Right cardiac atrium (tissue), 5 donors: ENCODE data around the gene ZMIZ2. TPM values are rescaled to one million over a fixed set of nuclear protein-coding genes. Genes with fewer than 3 reads are reported as not detected.

Experiments used
- ATAC-seq, 2 donors: fragments of 200-7000 bp; cut with Tn5 transposase; one replicate each; pipeline versions ENCODE4 v1.8.0 to v1.9.1; 2020; ENCODE audit warnings: moderate library complexity in 2 of 2, mild to moderate bottlenecking in 1 of 2
- DNase-seq, 3 donors: peaks; one replicate each; pipeline ENCODE4 v3.0.0-alpha.2; 2020
- H3K27ac ChIP-seq: one replicate; pipeline ENCODE4 v1.5.1; 2013; ENCODE audit warnings: mild to moderate bottlenecking, low read length, control low read depth, moderate library complexity
- H3K27me3 ChIP-seq: one replicate; pipeline ENCODE4 v1.6.1; 2013; ENCODE audit not compliant: control insufficient read depth, insufficient read depth
- H3K4me1 ChIP-seq: one replicate; pipeline ENCODE4 v1.6.1; 2013; ENCODE audit warnings: low read length; ENCODE audit not compliant: control insufficient read depth, insufficient read depth
- H3K4me3 ChIP-seq: one replicate; pipeline ENCODE4 v1.5.1; 2013; ENCODE audit warnings: low read length, control low read depth
- H3K9me3 ChIP-seq: one replicate; pipeline ENCODE4 v1.6.1; 2013; ENCODE audit warnings: low read length; ENCODE audit not compliant: control insufficient read depth
- WGBS: extraction: QIAGEN DNeasy Blood & Tissue Kit; methylation state at CpG from one replicate; pipeline ENCODE4 v1.1.7; 2013; 5-methylcytosine and 5-hydroxymethylcytosine counted together
- intact Hi-C, 4 donors: fragments of 100-400 bp; cut with DNase I; formaldehyde crosslinking; loops; one replicate each; pipeline versions ENCODE4 v1.11.0 to v1.14.0; 2022 to 2023
- polyA plus RNA-seq: library from polyadenylated mRNA; stranded (reverse); fragments of 200-250 nt; gene quantifications from one replicate; pipeline ENCODE4 v1.2.3, GENCODE V29; 2013
- total RNA-seq, 4 donors: library from RNA; stranded (reverse); fragmentation: NEBNext Ultra II Directional; extraction: Animal tissue kit (Norgen Biotek cat#: 25700); gene quantifications; one replicate each; pipeline ENCODE4 v1.2.1, GENCODE V29; 2021
- donor health status: healthy with polysubstance abuse.
- donor health status: DM: no; HTN: yes; CAD: no.
- donor health status: DM: no; HTN: no; CAD: no.
- donor health status: DM: no; HTN: yes; CAD: no; lungs with severe emphysema.
- donor health status: DM: yes; HTN: yes; CAD: no.

ZMIZ2 gene
- total and polyA plus RNA-seq, 5 donors = 36.3 to 61.6 (median 49.0) TPM

- H3K4me3 ChIP-seq = no peak overlapping the region
- DNase-seq (peak; percentile 80 to 95 (median 95)), ATAC-seq (peak; percentile 52 to 84)
- intact Hi-C loops = loop anchor here in 1 of 4 donors (10.0 kb wide), 1 partner anchor 173 kb away; the partner anchor contains the start of gene TMED4
- WGBS = 42% methylated on average over 10 of the region's 10 CpGs
- H3K4me1 ChIP-seq = peaks cover 23% of the 10 kb centered on the region
- H3K27me3 ChIP-seq = no peaks in the 10 kb centered on the region
- no peak overlapping the region for H3K27ac ChIP-seq
- H3K9me3 ChIP-seq = no peaks in the 10 kb centered on the region
These were observed 8.7 kb downstream of the ZMIZ2 start for GRCh38 chr7:44757311-44757710.

DNA sequence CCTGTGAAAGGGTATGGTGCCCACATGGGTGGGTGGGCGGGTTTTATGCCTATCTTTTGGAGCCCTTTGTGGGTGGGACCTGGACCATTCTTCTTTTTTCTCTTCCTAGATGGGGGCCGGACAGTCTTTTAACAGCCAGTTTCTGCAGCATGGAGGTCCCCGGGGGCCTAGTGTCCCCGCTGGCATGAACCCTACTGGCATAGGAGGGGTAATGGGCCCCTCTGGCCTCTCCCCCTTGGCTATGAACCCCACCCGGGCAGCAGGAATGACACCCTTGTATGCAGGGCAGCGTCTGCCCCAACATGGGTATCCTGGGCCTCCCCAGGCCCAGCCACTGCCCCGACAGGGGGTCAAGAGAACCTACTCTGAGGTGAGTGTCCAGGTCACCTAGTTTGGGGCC lies 9.1 kb downstream of the ZMIZ2 start:
- H3K27me3 ChIP-seq = no peaks in the 10 kb centered on the region
- DNase-seq = peak in 2 of 3 donors; percentile 57 to 63
- H3K27ac ChIP-seq = no peak overlapping the region
- peaks cover 23% of the 10 kb centered on the region for H3K4me1 ChIP-seq
- no peak for ATAC-seq
- H3K4me3 ChIP-seq = no peak overlapping the region
- H3K9me3 ChIP-seq = no peaks in the 10 kb centered on the region
- 67% methylated on average over 7 of the region's 7 CpGs for WGBS
- intact Hi-C loops = loop anchor here in 1 of 4 donors (10.0 kb wide), 1 partner anchor 173 kb away; the partner anchor contains the start of gene TMED4

GRCh38 chr7:44759246-44759645 lies 10.6 kb downstream of the ZMIZ2 start:
- Histone ChIP-seq H3K4me1 (peaks cover 23% of the 10 kb centered on the region), H3K27ac (no peak overlapping the region), H3K9me3 (no peaks in the 10 kb centered on the region), H3K4me3 (no peak overlapping the region), H3K27me3 (no peaks in the 10 kb centered on the region)
- intact Hi-C loops = loop anchor here in 1 of 4 donors (10.0 kb wide), 1 partner anchor 174 kb away; the partner anchor contains the start of gene TMED4
- WGBS = 93% methylated on average over 9 of the region's 9 CpGs
- DNase-seq = no peak
- ATAC-seq = no peak

DNA sequence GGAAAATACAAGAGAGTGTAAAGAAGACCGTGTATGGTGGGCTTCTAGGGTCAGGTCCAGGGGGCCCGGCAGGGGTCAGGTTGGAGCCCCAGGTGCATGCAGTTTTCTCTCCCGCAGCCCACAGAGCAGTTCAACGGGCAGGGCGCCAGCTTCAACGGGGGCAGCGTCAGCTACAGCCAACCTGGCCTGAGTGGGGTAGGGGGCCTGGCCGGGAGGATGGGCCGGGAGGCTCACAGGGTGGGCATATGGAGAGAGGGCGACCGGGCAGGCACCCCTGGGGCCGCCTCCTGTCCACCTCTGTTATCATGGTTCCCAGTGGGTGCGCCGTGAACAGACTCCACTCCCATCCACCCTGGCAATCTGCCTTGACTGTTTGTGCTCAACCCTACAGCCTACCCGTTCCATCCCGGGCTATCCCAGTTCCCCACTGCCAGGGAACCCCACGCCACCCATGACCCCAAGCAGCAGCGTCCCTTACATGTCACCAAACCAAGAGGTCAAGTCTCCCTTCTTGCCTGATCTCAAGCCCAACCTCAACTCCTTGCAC lies 11.5 kb downstream of the ZMIZ2 start:
- no peak overlapping the region for H3K27ac ChIP-seq
- peak in 2 of 3 donors; percentile 54 to 67 for DNase-seq
- H3K27me3 ChIP-seq = no peaks in the 10 kb centered on the region
- 89% methylated on average over 18 of the region's 18 CpGs for WGBS
- no peak overlapping the region for H3K4me3 ChIP-seq
- intact Hi-C loops = no loop called here
- ATAC-seq = no peak
- H3K4me1 ChIP-seq = peaks cover 15% of the 10 kb centered on the region
- H3K9me3 ChIP-seq = no peaks in the 10 kb centered on the region

DNA sequence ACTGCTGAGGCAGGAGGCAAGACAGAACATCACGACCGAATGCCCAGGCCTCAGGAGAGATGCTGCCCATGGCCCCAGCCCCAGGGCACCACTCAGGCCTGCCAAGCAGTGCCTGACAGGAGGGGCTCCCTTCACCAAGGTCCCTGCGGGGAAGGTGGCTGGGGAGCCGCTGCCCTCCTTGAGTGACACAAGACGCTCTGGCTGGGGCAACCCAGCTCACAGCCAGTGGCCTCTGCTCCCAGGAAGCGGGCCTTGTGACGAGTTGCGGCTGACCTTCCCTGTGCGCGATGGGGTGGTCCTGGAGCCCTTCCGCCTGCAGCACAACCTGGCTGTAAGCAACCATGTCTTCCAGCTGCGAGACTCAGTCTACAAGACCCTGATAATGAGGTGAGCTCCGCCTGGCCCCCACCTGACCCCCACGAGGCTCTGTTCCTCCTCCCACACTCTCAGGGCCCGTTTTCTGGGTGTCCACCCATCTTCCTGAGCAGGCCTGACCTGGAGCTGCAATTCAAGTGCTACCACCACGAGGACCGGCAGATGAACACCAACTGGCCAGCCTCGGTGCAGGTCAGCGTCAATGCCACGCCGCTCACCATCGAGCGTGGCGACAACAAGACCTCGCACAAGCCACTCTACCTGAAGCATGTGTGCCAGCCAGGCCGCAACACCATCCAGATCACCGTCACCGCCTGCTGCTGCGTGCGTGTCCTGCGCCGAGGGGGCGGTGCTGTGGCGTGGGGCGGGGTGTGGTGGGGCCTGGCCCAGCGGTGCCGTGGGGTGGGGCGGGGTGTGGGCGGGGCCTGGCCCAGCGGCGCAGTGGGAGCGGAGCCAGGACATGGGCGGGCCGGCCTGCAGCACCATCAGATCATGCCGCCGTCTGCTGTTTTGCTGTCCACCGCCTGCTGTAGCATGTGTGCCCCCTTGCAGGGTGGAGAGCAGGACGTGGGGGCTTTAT lies 12.8 kb downstream of the ZMIZ2 start:
- Histone ChIP-seq H3K9me3 (no peaks in the 10 kb centered on the region), H3K27ac (no peak overlapping the region), H3K4me3 (no peak overlapping the region), H3K27me3 (no peaks in the 10 kb centered on the region), H3K4me1 (peaks cover 5% of the 10 kb centered on the region)
- ATAC-seq = peak; percentile 59 to 84
- 76% methylated on average over 48 of the region's 48 CpGs for WGBS
- intact Hi-C loops = no loop called here
- DNase-seq = peak; percentile 72 to 88 (median 83)

- ATAC-seq = no peak
- Histone ChIP-seq H3K27ac (no peak overlapping the region), H3K9me3 (no peaks in the 10 kb centered on the region), H3K27me3 (no peaks in the 10 kb centered on the region), H3K4me1 (no peaks in the 10 kb centered on the region), H3K4me3 (no peak overlapping the region)
- intact Hi-C loops = no loop called here
- DNase-seq = no peak
- 92% methylated on average over 9 of the region's 9 CpGs for WGBS
These were observed 13.7 kb downstream of the ZMIZ2 start for GRCh38 chr7:44762300-44762699.

DNA sequence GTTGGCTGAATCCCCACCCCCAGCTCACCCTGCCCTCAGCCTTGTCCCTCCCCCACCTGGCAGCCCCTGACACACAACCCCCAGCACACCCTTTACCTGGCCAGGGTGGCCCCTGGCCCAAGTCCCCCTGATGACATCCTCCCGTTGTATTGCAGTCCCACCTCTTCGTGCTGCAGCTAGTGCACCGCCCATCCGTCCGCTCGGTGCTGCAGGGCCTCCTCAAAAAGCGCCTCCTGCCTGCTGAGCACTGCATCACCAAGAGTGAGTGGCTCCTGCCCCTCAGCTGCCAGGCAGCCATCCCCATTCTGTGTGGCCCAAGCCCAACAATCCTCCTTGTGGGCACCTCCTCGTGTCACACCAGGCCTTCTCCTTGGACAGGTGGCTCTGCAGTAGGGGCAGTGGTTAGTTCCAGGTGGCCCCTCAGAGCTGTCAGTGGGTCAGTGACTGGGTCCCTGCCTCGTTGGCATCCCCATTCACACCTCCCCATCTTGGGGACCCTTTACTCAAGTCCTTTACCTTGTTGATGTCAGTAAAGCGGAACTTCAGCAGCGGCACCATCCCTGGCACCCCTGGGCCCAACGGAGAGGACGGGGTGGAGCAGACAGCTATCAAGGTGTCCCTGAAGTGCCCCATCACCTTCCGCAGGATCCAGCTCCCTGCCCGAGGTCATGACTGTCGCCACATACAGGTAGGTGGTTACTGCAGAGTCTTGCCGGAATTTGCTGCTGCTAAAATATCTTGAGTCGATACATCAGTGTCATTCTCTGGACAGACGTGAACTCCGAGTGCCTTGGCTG lies 14.3 kb downstream of the ZMIZ2 start:
- Histone ChIP-seq H3K4me3 (no peak overlapping the region), H3K9me3 (no peaks in the 10 kb centered on the region), H3K27ac (no peak overlapping the region), H3K27me3 (no peaks in the 10 kb centered on the region), H3K4me1 (peaks cover 4% of the 10 kb centered on the region)
- ATAC-seq (no peak), DNase-seq (no peak)
- WGBS = 93% methylated on average over 20 of the region's 20 CpGs
- intact Hi-C loops = no loop called here

DNA sequence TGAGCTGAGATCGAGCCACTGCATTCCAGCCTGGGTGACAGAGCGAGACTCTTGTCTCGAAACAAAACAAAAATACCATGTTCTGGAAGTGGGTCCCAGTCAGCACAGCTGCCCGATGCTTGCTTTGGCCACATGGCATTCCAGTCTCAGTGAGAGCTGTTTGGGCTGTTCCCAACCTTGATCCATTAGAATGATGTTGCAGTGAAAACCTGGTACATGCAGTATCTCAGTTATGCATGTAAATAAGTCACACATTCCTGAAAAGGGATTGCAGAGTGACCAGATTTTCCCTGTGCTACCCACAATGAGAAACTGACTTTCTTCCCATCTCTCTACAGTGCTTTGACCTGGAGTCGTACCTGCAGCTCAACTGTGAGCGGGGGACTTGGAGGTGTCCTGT lies 15.4 kb downstream of the ZMIZ2 start:
- DNase-seq (no peak), ATAC-seq (no peak)
- Histone ChIP-seq H3K27ac (no peak overlapping the region), H3K4me3 (no peak overlapping the region), H3K27me3 (no peaks in the 10 kb centered on the region), H3K4me1 (peaks cover 15% of the 10 kb centered on the region), H3K9me3 (no peaks in the 10 kb centered on the region)
- 95% methylated on average over 6 of the region's 6 CpGs for WGBS
- intact Hi-C loops = no loop called here

DNA sequence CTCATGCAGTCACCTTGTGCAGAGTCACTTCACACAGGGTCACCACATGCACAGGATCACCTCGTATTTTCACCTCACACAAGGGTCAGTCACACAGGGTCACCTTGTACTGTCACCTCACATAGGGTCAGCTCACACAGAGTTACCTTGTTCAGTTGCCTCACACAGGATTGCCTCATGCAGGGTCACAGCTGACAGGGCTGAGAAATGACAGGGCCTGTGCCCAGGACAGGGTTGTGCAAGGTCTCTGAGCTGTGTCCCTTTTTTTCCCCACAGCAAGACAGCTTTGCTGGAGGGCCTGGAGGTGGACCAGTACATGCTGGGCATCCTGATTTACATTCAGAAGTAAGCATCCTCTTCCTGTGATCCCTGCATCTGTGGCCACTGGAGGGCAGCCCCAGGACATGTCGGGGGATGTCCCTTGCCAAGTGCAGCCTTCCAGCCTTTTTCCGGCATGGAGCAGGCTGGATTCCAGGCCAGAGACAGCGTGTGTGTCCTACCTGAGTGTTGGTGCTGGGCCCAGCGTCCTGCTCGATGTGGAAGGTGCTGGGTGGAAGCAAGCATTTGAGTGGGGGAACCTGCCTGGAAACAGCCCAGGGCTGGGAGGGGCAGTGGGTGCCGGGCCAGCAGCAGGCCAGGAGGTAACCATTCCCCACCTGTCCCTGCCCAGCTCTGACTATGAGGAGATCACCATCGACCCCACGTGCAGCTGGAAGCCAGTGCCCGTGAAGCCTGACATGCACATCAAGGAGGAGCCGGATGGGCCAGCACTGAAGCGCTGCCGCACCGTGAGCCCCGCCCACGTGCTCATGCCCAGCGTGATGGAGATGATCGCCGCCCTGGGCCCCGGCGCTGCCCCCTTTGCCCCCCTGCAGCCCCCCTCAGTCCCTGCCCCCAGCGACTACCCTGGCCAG lies 16.3 kb downstream of the ZMIZ2 start:
- 85% methylated on average over 22 of the region's 22 CpGs for WGBS
- H3K27ac ChIP-seq = no peak overlapping the region
- peaks cover 20% of the 10 kb centered on the region for H3K4me1 ChIP-seq
- intact Hi-C loops = no loop called here
- no peaks in the 10 kb centered on the region for H3K9me3 ChIP-seq
- ATAC-seq (no peak), DNase-seq (no peak)
- no peaks in the 10 kb centered on the region for H3K27me3 ChIP-seq
- H3K4me3 ChIP-seq = no peak overlapping the region
